Neural cell (in vitro differentiated cells): ENCODE data around the gene SPECC1. TPM values are rescaled to one million over a fixed set of nuclear protein-coding genes. Genes with fewer than 3 reads are reported as not detected.
A peak's percentile ranks its signal among the peaks of the same experiment; 100 is the strongest.

Experiments used
- H2AFZ ChIP-seq: fragments of 200-600, 300-800 bp; sonication (generic), shearing (Covaris generic); 2 replicates; pipeline ENCODE4 v1.6.0; 2014; ENCODE audit warnings: low read depth, mild to moderate bottlenecking, antibody characterized with exemption, low read length, moderate library complexity
- H3F3A ChIP-seq: fragments of 200-600 bp; shearing (Covaris generic); 2 replicates; pipeline ENCODE4 v1.6.1; 2016; ENCODE audit warnings: mild to moderate bottlenecking, moderate library complexity, mixed read lengths, antibody characterized with exemption, low read length; ENCODE audit not compliant: insufficient read depth, poor library complexity, severe bottlenecking
- H3K27ac ChIP-seq: fragments of 200-600, 300-800 bp; sonication (generic), shearing (Covaris generic); 2 replicates; pipeline ENCODE4 v1.5.1; 2014; ENCODE audit warnings: mild to moderate bottlenecking, low read length, moderate library complexity
- H3K27me3 ChIP-seq: fragments of 300-800, 200-600 bp; sonication (generic), shearing (Covaris generic); 2 replicates; pipeline ENCODE4 v1.6.0; 2014; ENCODE audit warnings: mild to moderate bottlenecking, low read depth, low read length, moderate library complexity; ENCODE audit not compliant: insufficient read depth
- H3K36me3 ChIP-seq: fragments of 300-800, 200-600 bp; sonication (generic), shearing (Covaris generic); 2 replicates; pipeline ENCODE4 v1.5.1; 2014; ENCODE audit warnings: mild to moderate bottlenecking, antibody characterized with exemption, low read length, moderate library complexity; ENCODE audit not compliant: insufficient read depth
- H3K4me2 ChIP-seq: fragments of 300-800, 200-600 bp; sonication (generic), shearing (Covaris generic); 2 replicates; pipeline ENCODE4 v1.6.0; 2014; ENCODE audit warnings: mild to moderate bottlenecking, low read length
- H3K4me3 ChIP-seq: fragments of 300-800, 200-600 bp; sonication (generic), shearing (Covaris generic); 2 replicates; pipeline ENCODE4 v1.5.1; 2014; ENCODE audit warnings: mild to moderate bottlenecking, low read length, moderate library complexity
- H3K79me2 ChIP-seq: fragments of 200-600 bp; shearing (Covaris generic); replicated peaks from 2 replicates; pipeline ENCODE4 v1.6.0; 2014; ENCODE audit warnings: mild to moderate bottlenecking, low read length, moderate library complexity; ENCODE audit not compliant: insufficient read depth
- H3K9ac ChIP-seq: fragments of 300-800, 200-600 bp; sonication (generic), shearing (Covaris generic); 2 replicates; pipeline ENCODE4 v1.6.1; 2016; ENCODE audit warnings: mild to moderate bottlenecking, low read length, mixed read lengths
- H3K9me2 ChIP-seq: fragments of 200-600 bp; shearing (Covaris generic); 2 replicates; pipeline ENCODE4 v1.6.1; 2016; ENCODE audit warnings: mild to moderate bottlenecking, low read length, mixed read lengths; ENCODE audit not compliant: insufficient read depth
- H3K9me3 ChIP-seq: fragments of 200-600, 300-800 bp; sonication (generic), shearing (Covaris generic); 2 replicates; pipeline ENCODE4 v1.6.1; 2016; ENCODE audit warnings: mild to moderate bottlenecking, mixed run types, low read length, moderate library complexity, mixed read lengths
- H4K20me1 ChIP-seq: fragments of 200-600 bp; shearing (Covaris generic); 2 replicates; pipeline ENCODE4 v1.6.1; 2016; ENCODE audit warnings: mild to moderate bottlenecking, mixed run types; ENCODE audit not compliant: insufficient read depth
- CTCF ChIP-seq: fragments of 450-650 bp; IDR thresholded peaks from 2 replicates; pipeline ENCODE4 v1.5.1; 2014; ENCODE audit warnings: antibody characterized with exemption, mild to moderate bottlenecking, moderate library complexity; ENCODE audit not compliant: poor library complexity, severe bottlenecking
- EP300 ChIP-seq: fragments of 450-650 bp; conservative IDR thresholded peaks from 2 replicates; pipeline ENCODE4 v1.6.1; 2014; ENCODE audit warnings: antibody characterized with exemption, mild to moderate bottlenecking, moderate library complexity; ENCODE audit not compliant: poor library complexity, severe bottlenecking
- EZH2 ChIP-seq: fragments of 200-600, 300-800 bp; shearing (Covaris generic), sonication (generic); IDR thresholded peaks from 2 replicates; pipeline ENCODE4 v1.6.1; 2014; ENCODE audit warnings: antibody characterized with exemption, low read length, borderline replicate concordance, mild to moderate bottlenecking; ENCODE audit not compliant: insufficient read depth, poor library complexity, severe bottlenecking
- MXI1 ChIP-seq: fragments of 450-650 bp; conservative IDR thresholded peaks from 2 replicates; pipeline ENCODE4 v1.6.1; 2014; ENCODE audit warnings: antibody characterized with exemption, mild to moderate bottlenecking; ENCODE audit not compliant: poor library complexity, severe bottlenecking
- POLR2AphosphoS5 ChIP-seq: IDR thresholded peaks from 2 replicates; pipeline ENCODE4 v1.6.1; 2012
- RAD21 ChIP-seq: fragments of 450-650 bp; conservative IDR thresholded peaks from 2 replicates; pipeline ENCODE4 v1.6.1; 2014; ENCODE audit warnings: antibody characterized with exemption, mild to moderate bottlenecking, moderate library complexity
- REST ChIP-seq: IDR thresholded peaks from 2 replicates; pipeline ENCODE4 v1.6.1; 2012; ENCODE audit warnings: borderline replicate concordance
- SMC3 ChIP-seq: fragments of 450-650 bp; conservative IDR thresholded peaks from 2 replicates; pipeline ENCODE4 v1.6.1; 2014; ENCODE audit warnings: antibody characterized with exemption, mild to moderate bottlenecking, moderate library complexity; ENCODE audit not compliant: poor library complexity
- TAF1 ChIP-seq: IDR thresholded peaks from 2 replicates; pipeline ENCODE4 v1.6.1; 2012; ENCODE audit warnings: low read depth
- polyA plus RNA-seq: library from polyadenylated mRNA; depleted of rRNA; stranded (reverse); fragments of >200 nt; gene quantifications from 2 replicates; pipeline ENCODE4 v1.2.3, GENCODE V29; 2014

Gene SPECC1
- polyA plus RNA-seq, 1 donor from 2014 or later = 8.6 TPM

- no peaks in the 10 kb centered on the region for H3K36me3 ChIP-seq
- no peak overlapping the region for H2AFZ ChIP-seq
- H3K9ac ChIP-seq = peak overlapping the region; percentile 81
- H3K27me3 ChIP-seq = no peaks in the 10 kb centered on the region
- H3K4me3 ChIP-seq = peak overlapping the region; percentile 93
- H4K20me1 ChIP-seq = no peaks in the 10 kb centered on the region
- TF ChIP-seq EZH2 (no peak), REST (no peak), RAD21 (no peak), TAF1 (no peak), SMC3 (no peak), POLR2AphosphoS5 (no peak), EP300 (no peak), MXI1 (no peak), CTCF (no peak)
- no peaks in the 10 kb centered on the region for H3F3A ChIP-seq
- H3K27ac ChIP-seq = no peak overlapping the region
- peaks cover 40% of the 10 kb centered on the region for H3K79me2 ChIP-seq
- H3K9me3 ChIP-seq = no peaks in the 10 kb centered on the region
- H3K9me2 ChIP-seq = no peaks in the 10 kb centered on the region
- H3K4me2 ChIP-seq = peak overlapping the region; percentile 85
These were observed 147.8 kb downstream of the SPECC1 start for GRCh38 chr17:20157001-20157310.

GRCh38 chr17:20158580-20158979 lies 149.4 kb downstream of the SPECC1 start:
- H2AFZ ChIP-seq = no peak overlapping the region
- no peak overlapping the region for H3K4me2 ChIP-seq
- no peaks in the 10 kb centered on the region for H3F3A ChIP-seq
- H3K27ac ChIP-seq = no peak overlapping the region
- H3K27me3 ChIP-seq = no peaks in the 10 kb centered on the region
- TF ChIP-seq EZH2 (no peak), RAD21 (no peak), REST (no peak), EP300 (no peak), POLR2AphosphoS5 (no peak), SMC3 (no peak), TAF1 (no peak), CTCF (no peak), MXI1 (no peak)
- no peaks in the 10 kb centered on the region for H4K20me1 ChIP-seq
- no peaks in the 10 kb centered on the region for H3K36me3 ChIP-seq
- no peaks in the 10 kb centered on the region for H3K9me3 ChIP-seq
- H3K9ac ChIP-seq = no peak overlapping the region
- H3K9me2 ChIP-seq = no peaks in the 10 kb centered on the region
- no peak overlapping the region for H3K4me3 ChIP-seq
- H3K79me2 ChIP-seq = peaks cover 43% of the 10 kb centered on the region
